CD8-positive, alpha-beta memory T cell (primary cell): ENCODE measurements around the gene POM121C. TPM values are rescaled to one million over a fixed set of nuclear protein-coding genes. Genes with fewer than 3 reads are reported as not detected.
"Not testable (repeated sequence)": the region's sequence is repeated elsewhere in the genome, so short reads cannot be mapped to it uniquely, and the experiment has no call there.

Source experiments
- CTCF ChIA-PET: fragments of 350-600 bp; sonication (Branson Sonifier 250); formaldehyde crosslinking; loops from one replicate; lab custom pipeline; 2021; ENCODE audit warnings: antibody characterized with exemption; lab: Charles Lee
- POLR2A ChIA-PET: fragments of 350-600 bp; sonication (Branson Sonifier 250); formaldehyde crosslinking; loops from one replicate; lab custom pipeline; 2021; ENCODE audit warnings: antibody characterized with exemption; lab: Charles Lee
- DNase-seq, 5 donors: peaks; one replicate each; pipeline versions ENCODE4 v3.0.0 to v3.0.0-alpha.2; 2020 to 2022; ENCODE audit warnings: mixed read lengths in 1 of 5
- H3K27ac ChIP-seq: one replicate; pipeline ENCODE4 v1.7.0; 2013; ENCODE audit warnings: low read depth, mild to moderate bottlenecking, low read length, moderate library complexity
- H3K27me3 ChIP-seq: 2 replicates; pipeline ENCODE4 v1.7.0; 2013; ENCODE audit warnings: low read length, mild to moderate bottlenecking; ENCODE audit not compliant: insufficient read depth, poor library complexity, severe bottlenecking
- H3K36me3 ChIP-seq: 2 replicates; pipeline ENCODE4 v1.7.0; 2013; ENCODE audit warnings: mild to moderate bottlenecking, low read length, moderate library complexity; ENCODE audit not compliant: insufficient read depth
- H3K4me1 ChIP-seq: 2 replicates; pipeline ENCODE4 v1.7.0; 2013; ENCODE audit warnings: mild to moderate bottlenecking, low read length, moderate library complexity; ENCODE audit not compliant: insufficient read depth
- H3K4me3 ChIP-seq: 2 replicates; pipeline ENCODE4 v1.7.0; 2013; ENCODE audit warnings: mild to moderate bottlenecking, low read length
- H3K9me3 ChIP-seq: 2 replicates; pipeline ENCODE4 v1.7.0; 2013; ENCODE audit warnings: mild to moderate bottlenecking, low read length
- H3K27ac Mint-ChIP-seq, 8 donors: one replicate each; pipeline ENCODE4 v1.8.0; 2020 to 2021; ENCODE audit warnings: mixed read lengths in 8 of 8, mild to moderate bottlenecking in 6 of 8, inconsistent platforms in 3 of 8, moderate library complexity in 3 of 8
- H3K27me3 Mint-ChIP-seq, 2 donors: one replicate each; pipeline ENCODE4 v1.8.0; 2020 to 2021; ENCODE audit warnings: mixed read lengths in 2 of 2, mild to moderate bottlenecking in 1 of 2, moderate library complexity in 1 of 2
- H3K36me3 Mint-ChIP-seq, 3 donors: one replicate each; pipeline ENCODE4 v1.8.0; 2020 to 2021; ENCODE audit warnings: mixed read lengths in 3 of 3, inconsistent platforms in 1 of 3, mild to moderate bottlenecking in 1 of 3
- H3K4me1 Mint-ChIP-seq, 3 donors: one replicate each; pipeline ENCODE4 v1.8.0; 2020 to 2021; ENCODE audit warnings: mixed read lengths in 3 of 3, inconsistent platforms in 1 of 3, mild to moderate bottlenecking in 1 of 3
- H3K4me3 Mint-ChIP-seq, 7 donors: one replicate each; pipeline ENCODE4 v1.8.0; 2020 to 2021; ENCODE audit warnings: mixed read lengths in 7 of 7, mild to moderate bottlenecking in 6 of 7, moderate library complexity in 4 of 7, inconsistent platforms in 2 of 7
- H3K9me3 Mint-ChIP-seq, 5 donors: one replicate each; pipeline ENCODE4 v1.8.0; 2020 to 2022; ENCODE audit warnings: mixed read lengths in 5 of 5, mild to moderate bottlenecking in 3 of 5, moderate library complexity in 2 of 5, inconsistent platforms in 1 of 5
- polyA plus RNA-seq: library from polyadenylated mRNA; unstranded; fragments of 300-500 nt; fragmentation: Illumina TruSeq; gene quantifications from one replicate; pipeline ENCODE4 v1.2.3, GENCODE V29; 2021
- total RNA-seq, 2 experiments: library from RNA; stranded (reverse); gene quantifications; one replicate each; pipeline ENCODE4 v1.2.3, GENCODE V29; 2021

POM121C gene
- total and polyA plus RNA-seq, 3 experiments from 2014 or later = 28.0 to 64.6 (median 64.5) TPM

DNA sequence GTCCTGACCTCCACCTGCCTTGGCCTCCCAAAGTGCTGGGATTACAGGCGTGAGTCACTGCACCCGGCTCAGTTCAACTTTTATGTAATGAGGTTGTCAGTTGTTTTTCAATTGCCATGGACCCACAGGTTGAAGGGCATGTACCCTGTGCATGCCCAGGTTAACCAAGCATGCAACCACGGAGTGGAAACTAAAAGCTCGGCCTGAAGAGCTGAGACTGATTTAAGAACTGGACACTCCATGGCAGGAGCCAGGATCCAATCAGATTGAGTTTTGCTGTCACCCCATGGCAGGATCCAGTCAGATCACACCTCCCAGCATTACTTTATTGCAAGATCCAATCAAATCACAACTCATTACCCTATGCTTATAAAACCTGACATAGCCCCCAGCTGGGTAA, 22.9 kb upstream of the POM121C start:
- H3K27me3 ChIP-seq, CTCF ChIA-PET, H3K4me1 ChIP-seq, POLR2A ChIA-PET, H3K27ac Mint-ChIP-seq, H3K4me1 Mint-ChIP-seq, H3K4me3 Mint-ChIP-seq, H3K4me3 ChIP-seq, H3K36me3 ChIP-seq, H3K9me3 ChIP-seq, H3K27ac ChIP-seq, H3K9me3 Mint-ChIP-seq, H3K27me3 Mint-ChIP-seq, DNase-seq: not testable (repeated sequence)
- peaks cover 0 to 19% (median 0%) of the 10 kb centered on the region in 3 donors for H3K36me3 Mint-ChIP-seq

DNA sequence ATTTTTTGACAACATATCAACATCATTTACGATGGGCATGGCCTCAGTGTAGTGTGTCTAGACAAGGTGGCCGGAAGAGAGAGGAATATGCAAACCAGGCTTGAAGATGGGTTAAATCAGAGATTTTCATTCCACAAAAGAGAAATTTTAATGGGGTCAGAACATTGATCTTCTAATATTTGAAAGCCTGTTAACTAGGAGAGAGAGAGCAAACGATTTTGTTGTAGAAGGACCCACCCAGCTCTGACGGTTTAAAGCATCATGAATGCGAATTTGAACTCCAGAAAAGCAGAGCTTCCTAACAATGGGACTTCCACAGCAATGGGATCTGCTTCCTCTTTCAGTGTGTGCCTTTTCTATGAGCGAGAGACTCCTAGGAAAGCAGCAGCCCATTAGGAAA, 5.9 kb upstream of the POM121C start, which contains the start of gene SPDYE5:
Gene SPDYE5, plus strand, starts transcription at position 301 of the 400 bp plus-strand sequence. CDS start 1,728 bp downstream, outside the sequence.
- H3K4me1 Mint-ChIP-seq, H3K27me3 Mint-ChIP-seq: not testable (repeated sequence)

DNA sequence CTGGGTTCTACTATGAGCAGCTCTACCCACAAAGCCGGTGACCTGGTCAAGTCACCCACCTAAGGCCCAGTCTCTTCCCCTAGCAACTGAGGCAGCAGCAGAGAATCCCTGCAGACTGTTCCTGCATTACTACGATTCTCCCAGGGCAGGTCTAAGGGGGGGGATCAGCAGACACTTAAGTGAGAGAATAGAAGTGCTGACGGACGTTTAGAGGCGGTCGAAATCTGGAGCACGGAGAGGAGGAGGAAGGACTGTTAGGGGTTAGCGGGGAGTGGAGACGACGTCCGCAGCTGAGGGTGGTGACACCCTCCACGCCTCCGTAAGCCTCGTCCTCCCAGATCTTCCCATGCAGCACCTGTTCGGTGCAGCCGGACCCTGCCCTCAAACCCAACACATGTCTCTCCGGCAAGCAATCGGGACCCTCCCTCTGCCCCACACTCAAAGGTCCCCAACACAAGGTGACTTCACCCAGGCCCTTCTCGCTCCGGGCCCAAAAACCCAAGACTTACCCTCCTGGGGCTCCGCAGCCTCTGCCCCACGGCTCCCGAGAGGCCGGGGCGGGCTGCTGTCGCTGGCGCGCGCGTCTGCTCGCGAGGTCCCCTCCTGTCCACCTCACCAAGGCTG, 632 bp downstream of the POM121C start:
- DNase-seq, CTCF ChIA-PET, H3K9me3 ChIP-seq, POLR2A ChIA-PET, H3K27me3 Mint-ChIP-seq, H3K27me3 ChIP-seq, H3K36me3 ChIP-seq, H3K4me1 ChIP-seq, H3K9me3 Mint-ChIP-seq: not testable (repeated sequence)
- Histone ChIP-seq H3K4me3 (peak overlapping the region; percentile 59), H3K27ac (peak overlapping the region; percentile 67)
- Mint-ChIP-seq H3K4me1 (peaks cover 9 to 29% (median 12%) of the 10 kb centered on the region in 3 donors), H3K4me3 (peak overlapping the region; percentile 89 to 95 (median 91)), H3K27ac (peak overlapping the region; percentile 43 to 96 (median 86)), H3K36me3 (peaks cover 0 to 19% (median 3%) of the 10 kb centered on the region in 3 donors)

More for the DNA sequence above, 5.9 kb upstream of the POM121C start, which contains the start of gene SPDYE5:
- POLR2A ChIA-PET, H3K27me3 ChIP-seq, H3K4me3 ChIP-seq, H3K9me3 Mint-ChIP-seq, H3K4me1 ChIP-seq, H3K9me3 ChIP-seq, DNase-seq, H3K36me3 Mint-ChIP-seq, H3K4me3 Mint-ChIP-seq, CTCF ChIA-PET, H3K27ac ChIP-seq, H3K36me3 ChIP-seq: not testable (repeated sequence)
- H3K27ac Mint-ChIP-seq = peak within 1 kb of the TSS in 1 of 8 donors; percentile 46

DNA sequence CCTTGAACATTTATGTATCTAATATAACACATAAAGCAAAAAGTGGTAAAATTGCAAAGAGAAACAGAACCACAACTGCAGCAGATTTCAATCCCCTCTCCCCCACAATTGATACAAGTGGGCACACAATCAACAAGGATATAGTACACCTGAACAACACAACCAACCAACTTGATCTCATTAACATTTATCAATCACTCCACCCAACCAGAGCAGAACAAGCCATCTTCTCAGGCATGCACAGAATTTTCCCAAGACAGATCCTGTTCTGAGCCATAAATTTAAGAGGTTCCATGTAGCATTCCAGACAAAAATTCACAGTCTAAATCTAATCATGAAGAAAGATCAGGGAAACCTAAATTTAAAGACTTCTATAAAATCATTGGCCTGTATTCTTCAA, 5.8 kb downstream of the POM121C start:
- CTCF ChIA-PET, H3K27me3 Mint-ChIP-seq, H3K4me3 ChIP-seq, H3K27ac Mint-ChIP-seq, H3K36me3 ChIP-seq, H3K4me1 ChIP-seq, H3K4me3 Mint-ChIP-seq, H3K27ac ChIP-seq, H3K9me3 Mint-ChIP-seq, H3K27me3 ChIP-seq, DNase-seq, POLR2A ChIA-PET, H3K9me3 ChIP-seq: not testable (repeated sequence)
- H3K4me1 Mint-ChIP-seq = peaks cover 9 to 34% (median 14%) of the 10 kb centered on the region in 3 donors
- peaks cover 0 to 22% (median 3%) of the 10 kb centered on the region in 3 donors for H3K36me3 Mint-ChIP-seq

DNA sequence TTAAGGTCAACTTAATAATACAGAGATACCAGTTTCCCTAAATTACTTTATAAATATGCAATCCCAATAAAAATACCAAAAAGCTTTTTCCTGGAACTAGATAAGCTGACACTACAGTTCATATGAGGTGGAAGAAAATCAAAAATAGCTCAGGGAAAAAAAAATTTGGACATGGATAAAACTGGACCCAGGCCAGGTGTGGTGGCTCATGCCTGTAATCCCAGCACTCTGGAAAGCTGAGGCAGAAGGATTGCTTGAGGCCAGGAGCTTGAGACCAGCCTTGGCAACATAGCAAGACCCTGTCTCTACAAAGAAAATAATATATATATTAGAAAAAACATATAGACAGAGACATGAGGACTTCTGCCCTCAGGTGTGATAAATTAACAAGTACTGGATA, 8.6 kb downstream of the POM121C start:
- CTCF ChIA-PET, H3K4me3 ChIP-seq, H3K27me3 Mint-ChIP-seq, H3K9me3 ChIP-seq, H3K4me1 ChIP-seq, H3K27ac Mint-ChIP-seq, DNase-seq, H3K4me3 Mint-ChIP-seq, H3K27ac ChIP-seq, H3K36me3 ChIP-seq, H3K27me3 ChIP-seq, H3K9me3 Mint-ChIP-seq, POLR2A ChIA-PET: not testable (repeated sequence)
- Mint-ChIP-seq H3K4me1 (peaks cover 0 to 18% (median 5%) of the 10 kb centered on the region in 3 donors), H3K36me3 (peaks cover 0 to 31% (median 5%) of the 10 kb centered on the region in 3 donors)

DNA sequence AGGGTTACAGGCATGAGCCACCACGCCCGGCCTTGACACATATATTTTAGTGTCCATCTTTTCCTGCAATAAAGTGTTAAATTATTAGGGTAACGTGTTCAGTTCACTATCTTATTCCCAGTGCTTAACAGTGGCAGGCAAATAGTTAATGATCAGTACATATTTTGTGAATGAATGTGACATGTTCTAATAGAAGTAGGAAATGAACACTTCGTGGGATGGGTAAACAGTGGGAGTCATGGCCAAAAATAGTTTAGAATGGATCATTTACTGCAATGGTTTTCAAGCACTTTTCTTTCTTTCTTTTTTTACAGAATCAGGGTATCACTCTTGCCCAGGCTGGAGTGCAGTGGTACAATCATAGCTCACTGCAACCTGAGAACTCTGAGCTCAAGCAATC, 15.9 kb downstream of the POM121C start:
- H3K27ac Mint-ChIP-seq, H3K27ac ChIP-seq, CTCF ChIA-PET, H3K27me3 Mint-ChIP-seq, H3K9me3 Mint-ChIP-seq, H3K4me3 ChIP-seq, H3K36me3 ChIP-seq, H3K4me1 ChIP-seq, H3K4me3 Mint-ChIP-seq, H3K4me1 Mint-ChIP-seq, H3K27me3 ChIP-seq, DNase-seq, H3K9me3 ChIP-seq, POLR2A ChIA-PET: not testable (repeated sequence)
- H3K36me3 Mint-ChIP-seq = peaks cover 5 to 44% (median 14%) of the 10 kb centered on the region in 3 donors

DNA sequence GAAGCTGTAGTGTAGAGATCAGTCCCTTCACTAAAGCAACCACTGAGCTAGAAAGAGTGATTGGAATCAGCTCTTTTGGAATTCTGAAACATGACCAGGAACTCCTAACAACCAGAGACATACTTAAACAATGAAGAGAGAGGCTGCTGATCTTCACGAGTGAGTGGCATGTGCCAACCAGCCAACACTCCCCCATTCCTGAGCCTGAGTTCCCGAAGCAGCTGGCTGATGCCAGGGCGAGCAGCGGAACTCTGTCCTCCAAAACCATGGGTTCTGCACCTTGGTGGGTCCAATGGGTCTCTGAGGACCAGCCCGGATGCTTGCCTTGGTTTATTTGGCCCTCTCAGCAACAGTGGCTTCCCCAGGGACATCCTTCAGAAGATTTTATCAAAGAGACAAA, 25.6 kb downstream of the POM121C start:
- H3K27ac Mint-ChIP-seq = peak overlapping the region in 5 of 8 donors; percentile 29 to 76 (median 38)
- DNase-seq, H3K9me3 Mint-ChIP-seq, H3K36me3 ChIP-seq, H3K27ac ChIP-seq, H3K4me1 ChIP-seq, H3K4me3 ChIP-seq, POLR2A ChIA-PET, H3K27me3 Mint-ChIP-seq, H3K4me1 Mint-ChIP-seq, H3K9me3 ChIP-seq, H3K27me3 ChIP-seq, CTCF ChIA-PET: not testable (repeated sequence)
- peaks cover 0 to 12% (median 0%) of the 10 kb centered on the region in 3 donors for H3K36me3 Mint-ChIP-seq
- H3K4me3 Mint-ChIP-seq = peak overlapping the region in 3 of 7 donors; percentile 19 to 26 (median 21)

DNA sequence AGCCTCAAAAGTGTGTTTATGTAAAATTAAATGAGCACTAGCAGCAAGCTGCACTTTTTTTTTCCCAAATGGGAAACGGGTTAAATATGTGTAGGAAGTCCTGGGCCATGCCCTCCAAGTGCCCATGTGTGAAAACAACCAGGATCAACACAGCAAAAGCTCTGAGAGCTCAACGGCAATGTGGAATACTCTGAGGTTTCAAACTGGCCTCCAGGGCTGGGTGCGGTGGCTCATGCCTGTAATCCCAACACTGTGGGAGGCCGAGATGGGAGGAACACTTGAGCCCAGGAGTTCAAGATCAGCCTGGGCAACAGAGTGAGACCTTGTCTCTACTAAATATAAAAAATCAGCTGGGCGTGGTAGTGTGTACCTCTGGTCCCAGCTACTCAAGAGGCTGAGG, 28.1 kb downstream of the POM121C start:
- H3K4me1 Mint-ChIP-seq, H3K4me3 ChIP-seq, H3K27me3 ChIP-seq, CTCF ChIA-PET, H3K36me3 ChIP-seq, POLR2A ChIA-PET, H3K4me3 Mint-ChIP-seq, H3K27me3 Mint-ChIP-seq, H3K9me3 ChIP-seq, H3K27ac ChIP-seq, H3K4me1 ChIP-seq, H3K27ac Mint-ChIP-seq, DNase-seq, H3K9me3 Mint-ChIP-seq: not testable (repeated sequence)
- H3K36me3 Mint-ChIP-seq = peaks cover 0 to 15% (median 0%) of the 10 kb centered on the region in 3 donors
